Measurements from ENCODE around the gene IVNS1ABP.

Gene IVNS1ABP

DNA sequence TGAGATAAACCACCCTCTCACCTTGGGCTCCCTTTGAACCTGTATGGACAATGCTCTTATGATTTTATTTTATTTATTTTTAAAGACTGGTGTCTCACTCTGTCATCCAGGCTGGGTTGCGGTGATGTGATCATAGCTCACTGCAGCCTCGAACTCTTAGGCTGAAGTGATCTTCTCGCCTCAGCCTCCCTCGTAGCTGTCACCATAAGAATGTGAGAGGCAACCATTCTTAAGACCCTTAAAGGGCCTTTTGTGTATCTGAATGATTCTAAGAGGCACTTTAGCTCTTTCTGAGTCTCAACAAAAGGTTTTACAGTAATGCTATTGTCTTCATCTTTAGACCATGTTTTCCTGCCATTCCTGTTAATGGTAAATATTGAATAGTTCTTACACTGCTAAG, 67.0 kb downstream of the IVNS1ABP start:
- no peak for DNase-seq

DNA sequence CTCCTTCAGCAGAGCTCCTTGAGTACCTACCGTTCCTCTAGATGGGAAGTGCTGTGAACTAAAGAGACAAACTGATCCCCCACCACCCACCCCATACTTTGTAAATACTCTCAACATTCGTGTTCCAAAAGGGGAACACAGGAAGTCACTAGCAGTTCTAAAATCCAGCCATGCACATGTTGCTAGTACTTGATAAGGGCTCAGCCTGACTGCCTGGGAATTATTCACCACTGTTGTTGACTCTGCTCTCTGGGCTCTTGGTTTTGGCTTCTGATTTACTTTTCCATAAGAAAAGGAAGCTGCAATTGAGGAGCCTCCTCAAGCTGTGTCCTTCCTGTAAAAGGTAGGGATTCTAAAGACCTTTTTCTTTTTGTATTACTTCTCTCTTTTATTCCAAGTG, 67.5 kb downstream of the IVNS1ABP start:
- no peak for DNase-seq
